HG03565 (cell line): Measurements from ENCODE around the gene RAB35.
"Not testable (repeated sequence)": the region's sequence is repeated elsewhere in the genome, so short reads cannot be mapped to it uniquely, and the experiment has no call there.

Experiments
- ATAC-seq: cut with Tn5 transposase; IDR thresholded peaks from one replicate; pipeline ENCODE4 v1.9.1; 2021; ENCODE audit warnings: mild to moderate bottlenecking, moderate library complexity; ENCODE audit not compliant: unreplicated experiment

The RAB35 gene

DNA sequence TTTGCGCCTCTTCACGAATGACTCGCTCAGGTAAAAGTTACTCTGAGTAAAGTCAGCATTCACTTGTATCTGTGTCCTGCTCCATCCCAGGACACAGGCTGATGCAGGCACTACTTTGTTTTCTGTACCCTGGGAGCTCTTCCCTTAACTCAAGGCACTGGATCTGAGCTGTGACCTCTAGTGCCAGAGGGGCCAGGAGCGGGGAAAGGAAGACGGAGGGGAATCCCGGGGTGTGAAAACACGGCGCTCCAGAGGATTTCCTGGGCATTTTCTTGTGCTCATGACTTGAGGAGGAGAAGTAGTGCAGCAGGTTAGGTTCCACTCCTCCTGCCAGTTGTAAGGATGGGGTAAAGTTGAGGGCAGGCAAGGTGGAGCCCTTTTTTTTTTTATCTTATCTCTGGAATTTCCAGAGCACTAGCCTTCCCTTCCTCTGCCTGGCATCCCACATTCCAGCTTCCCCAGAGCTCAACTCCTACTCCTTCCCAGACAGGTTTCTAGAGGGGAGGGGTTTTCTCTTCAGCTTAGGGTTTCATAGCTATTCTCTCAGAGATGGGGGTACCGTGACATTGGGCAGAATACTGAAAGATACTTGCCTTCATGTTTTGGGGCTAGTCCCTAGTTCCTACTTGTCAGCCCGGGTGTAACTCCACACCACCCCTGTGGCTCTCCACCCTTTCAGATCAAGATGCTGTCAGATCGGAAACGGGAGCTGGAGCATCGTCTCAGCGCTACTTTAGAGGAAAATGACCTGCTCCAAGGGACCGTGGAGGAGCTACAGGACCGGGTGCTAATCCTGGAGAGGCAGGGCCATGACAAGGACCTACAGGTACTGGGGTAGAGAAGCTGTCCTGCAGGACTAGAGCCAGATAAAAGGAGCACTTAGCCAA lies 52.3 kb downstream of the RAB35 start:
- no peak for ATAC-seq

DNA sequence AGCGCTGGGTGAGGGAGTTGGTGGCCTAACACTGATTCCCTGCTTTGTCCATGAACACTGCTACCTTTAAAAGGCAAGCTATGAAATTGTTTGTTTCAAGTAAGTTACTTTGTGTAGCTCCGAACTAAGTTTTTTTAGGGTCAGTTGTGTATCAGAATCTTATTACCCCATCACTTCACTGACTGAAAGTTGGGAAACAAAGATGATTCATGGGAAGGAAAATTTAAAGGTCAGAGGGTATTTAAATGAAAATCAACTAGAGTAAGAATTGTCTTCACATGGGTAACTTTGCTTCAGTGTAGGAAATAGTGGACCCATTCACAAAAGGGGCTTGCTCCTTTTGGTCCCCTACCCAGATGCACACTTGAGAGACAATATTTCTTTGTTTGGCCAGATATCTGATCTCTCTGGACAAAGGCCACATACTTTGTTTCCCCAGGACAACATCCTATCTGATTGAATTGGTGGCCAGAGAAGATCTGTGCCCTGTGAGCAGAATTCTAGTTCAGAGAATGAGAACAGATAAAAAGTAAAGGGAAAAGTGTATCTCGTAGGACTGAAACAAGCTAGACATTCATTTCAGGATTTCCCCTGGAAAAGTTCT lies 53.5 kb downstream of the RAB35 start:
- ATAC-seq: no peak

DNA sequence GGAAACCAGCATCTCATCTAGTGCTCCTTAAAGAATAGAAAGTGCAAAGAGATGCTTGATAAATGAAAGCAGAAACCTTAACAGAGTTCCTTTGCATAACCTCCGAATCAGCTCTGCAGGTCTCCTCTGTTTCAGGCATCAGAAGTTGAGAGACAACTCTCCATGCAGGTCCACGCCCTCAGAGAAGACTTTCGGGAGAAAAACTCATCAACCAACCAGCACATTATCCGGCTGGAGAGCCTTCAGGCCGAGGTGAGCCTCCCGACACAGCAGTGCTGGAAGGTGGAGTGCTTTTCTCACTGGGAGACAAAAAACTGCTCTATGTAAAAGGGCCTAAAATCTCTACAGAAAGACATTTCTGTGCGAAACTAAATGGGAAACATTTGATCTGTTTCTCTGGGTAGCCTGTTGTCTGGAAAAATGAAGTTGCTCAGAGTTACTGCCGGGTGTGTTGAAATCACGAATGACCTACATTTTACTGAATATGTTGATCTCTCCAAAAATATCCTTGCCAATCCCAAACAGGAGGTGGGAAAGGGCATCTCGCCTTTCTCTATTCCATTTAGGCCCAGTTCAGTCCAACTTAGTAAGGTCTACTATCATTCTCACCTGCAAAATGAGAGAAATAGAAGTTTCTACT lies 54.9 kb downstream of the RAB35 start:
- ATAC-seq: no peak

DNA sequence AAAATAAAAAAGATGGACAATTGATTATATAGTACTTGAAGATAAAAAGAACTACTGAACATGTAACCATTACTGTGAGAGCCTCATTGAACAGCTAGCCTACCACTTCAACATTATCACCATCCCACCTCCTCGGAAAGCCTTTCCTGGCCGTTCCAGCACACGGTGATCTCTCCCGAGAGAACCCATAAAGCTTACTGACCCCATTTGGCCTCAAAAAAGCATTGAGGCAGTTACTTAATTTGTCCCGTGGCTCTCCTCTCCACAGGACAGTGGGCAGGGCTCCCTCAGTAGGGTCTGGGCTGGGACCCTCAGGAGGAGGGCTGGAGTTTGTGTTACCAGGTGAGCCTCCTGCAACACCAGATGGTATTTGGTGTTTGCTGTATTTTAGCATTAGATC lies 55.8 kb downstream of the RAB35 start:
- ATAC-seq: no peak

DNA sequence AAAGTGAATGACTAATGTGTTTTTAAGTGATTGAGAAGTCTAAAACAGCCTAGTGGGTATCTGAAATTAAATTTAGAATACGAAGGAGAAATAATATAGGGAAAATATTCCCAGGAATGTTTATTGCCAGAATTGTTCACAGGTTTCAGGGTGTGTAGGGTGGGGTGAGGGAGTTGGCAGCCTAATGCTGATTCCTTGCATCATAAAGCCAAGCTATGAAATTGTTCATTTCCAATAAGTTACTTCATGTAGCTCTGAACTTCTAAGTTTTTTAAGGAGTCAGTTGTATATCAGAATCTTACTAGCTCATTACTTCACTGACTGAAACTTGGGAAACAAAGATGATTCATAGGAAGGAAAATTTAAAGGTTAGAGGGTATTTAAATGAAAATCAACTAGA lies 56.4 kb downstream of the RAB35 start:
- ATAC-seq: no peak

DNA sequence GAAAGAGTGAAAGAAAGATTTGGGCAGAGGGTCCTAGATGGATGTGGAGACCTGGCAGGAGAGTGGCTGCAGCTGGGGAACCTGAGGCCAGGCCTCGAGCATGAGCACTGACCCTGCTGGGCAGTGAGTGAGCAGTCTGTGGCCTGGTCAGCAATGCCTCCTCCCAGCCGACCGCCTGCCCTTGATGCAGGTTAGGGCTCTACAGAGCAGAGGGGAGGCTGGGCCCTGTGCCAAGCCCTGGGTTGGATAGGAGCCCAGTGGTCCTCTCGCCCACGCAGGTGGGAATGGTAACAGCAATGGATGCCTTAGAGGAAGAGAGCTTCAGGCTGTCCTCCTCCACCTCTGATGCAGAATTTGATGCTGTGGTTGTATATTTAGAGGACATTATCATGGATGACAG lies 59.8 kb downstream of the RAB35 start:
- ATAC-seq: no peak

DNA sequence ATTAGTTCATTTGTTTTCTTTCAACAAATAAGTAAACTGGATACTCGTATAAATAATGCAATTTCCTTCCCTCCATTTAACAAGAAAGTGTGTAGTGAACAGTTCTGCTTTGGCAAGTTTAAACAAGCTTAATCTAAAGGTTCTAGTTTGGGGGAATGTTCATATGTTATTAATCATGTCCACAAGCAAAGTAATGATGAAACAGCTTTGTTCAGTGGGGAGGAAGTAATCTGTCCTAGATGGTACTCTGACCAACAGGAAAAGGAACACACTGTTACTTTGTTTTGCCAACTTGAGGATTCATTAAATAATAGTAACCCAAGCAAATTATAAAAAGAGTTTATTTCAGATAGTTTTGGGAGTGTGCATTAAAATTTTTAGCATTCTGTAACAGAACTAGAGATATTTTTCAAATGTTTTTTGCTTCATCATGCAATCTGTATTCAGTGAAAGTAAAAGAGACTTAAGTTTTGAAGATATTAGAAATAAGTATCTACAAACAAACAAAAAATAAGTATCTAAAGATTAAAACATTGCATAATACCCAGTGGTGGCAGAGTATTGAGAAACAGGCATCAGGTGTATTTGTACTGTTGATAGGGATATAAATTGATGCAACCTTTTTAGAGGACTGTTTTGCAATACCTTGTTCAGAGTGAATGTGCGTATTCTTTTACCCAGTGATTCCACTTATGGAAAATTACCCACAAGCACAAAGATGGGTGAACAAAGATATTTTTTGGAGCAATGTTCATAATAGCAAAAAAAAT lies 61.1 kb downstream of the RAB35 start:
- no peak for ATAC-seq

DNA sequence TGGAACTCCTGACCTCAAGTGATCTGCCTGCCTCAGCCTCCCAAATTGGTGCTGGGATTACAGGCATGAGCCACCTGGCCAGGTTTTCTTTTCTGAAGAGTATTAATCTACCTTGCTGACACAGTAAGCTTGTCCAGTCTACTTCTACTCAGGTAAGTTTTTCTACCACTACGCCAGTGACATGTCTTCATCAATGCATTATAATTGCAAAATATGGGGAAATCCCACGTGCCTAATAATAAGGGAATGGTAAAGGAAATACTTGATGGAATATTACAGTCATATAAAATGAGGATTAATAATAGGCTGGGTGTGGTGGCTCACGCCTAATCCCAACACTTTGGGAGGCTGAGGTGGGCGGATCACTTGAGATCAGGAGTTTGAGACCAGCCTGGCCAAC lies 62.3 kb downstream of the RAB35 start:
- ATAC-seq: no peak

DNA sequence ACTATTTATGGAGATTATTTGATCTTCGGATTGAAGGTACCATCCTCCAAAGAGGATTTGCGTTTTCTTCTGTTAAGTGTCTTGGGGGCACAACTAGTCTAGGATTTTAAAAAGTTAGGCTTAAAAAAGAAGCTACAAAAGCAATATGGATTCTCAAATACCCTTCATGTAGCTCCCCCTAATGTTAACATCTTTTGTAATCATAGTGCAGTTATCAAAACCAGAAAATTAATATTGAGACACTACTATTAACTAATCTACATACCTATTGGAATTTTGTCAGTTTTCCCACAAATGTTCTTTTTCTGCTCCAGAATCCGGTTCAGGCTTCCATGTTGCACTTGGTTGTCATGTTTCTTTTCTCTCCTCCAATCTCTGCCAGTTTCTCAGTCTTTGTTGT lies 65.0 kb downstream of the RAB35 start:
- ATAC-seq: no peak

DNA sequence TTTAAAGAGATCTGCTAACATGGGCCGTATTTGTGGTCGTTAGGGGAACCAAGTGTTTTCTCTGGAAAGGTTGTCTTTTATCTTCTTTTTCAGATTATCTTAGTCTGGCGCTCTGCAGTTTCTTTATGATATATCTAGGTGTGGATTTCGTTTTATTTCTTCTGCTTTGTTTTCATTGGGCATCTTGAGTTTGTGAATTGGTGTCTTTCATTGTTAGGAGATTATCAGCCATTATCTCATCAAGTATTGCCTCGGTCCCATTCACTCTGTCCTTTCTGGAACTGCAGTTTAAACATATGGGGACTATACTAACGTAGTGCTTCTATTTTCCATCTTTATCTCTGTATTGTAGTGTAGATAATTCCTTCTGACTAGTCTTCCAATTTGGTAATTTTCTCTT lies 67.1 kb downstream of the RAB35 start:
- no peak for ATAC-seq

DNA sequence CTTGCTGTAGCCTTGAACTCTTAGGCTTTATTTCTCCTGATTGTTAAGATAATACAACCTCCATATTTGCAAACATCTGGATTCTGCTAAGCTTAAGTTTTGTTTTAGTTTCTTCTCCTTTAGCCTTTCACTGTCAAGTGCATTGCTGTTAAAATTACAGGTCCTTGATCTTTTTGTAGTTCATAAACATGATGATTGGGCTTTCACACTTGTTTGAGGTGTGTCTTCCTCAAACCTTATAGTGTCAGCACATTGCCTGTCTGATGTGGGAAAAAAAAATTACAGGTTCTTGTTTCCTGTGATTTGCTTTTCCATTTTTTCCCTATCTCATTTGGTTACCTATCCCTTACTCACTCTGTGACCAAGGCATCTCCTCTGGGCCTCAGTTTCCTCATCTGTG lies 68.3 kb downstream of the RAB35 start:
- ATAC-seq: no peak

DNA sequence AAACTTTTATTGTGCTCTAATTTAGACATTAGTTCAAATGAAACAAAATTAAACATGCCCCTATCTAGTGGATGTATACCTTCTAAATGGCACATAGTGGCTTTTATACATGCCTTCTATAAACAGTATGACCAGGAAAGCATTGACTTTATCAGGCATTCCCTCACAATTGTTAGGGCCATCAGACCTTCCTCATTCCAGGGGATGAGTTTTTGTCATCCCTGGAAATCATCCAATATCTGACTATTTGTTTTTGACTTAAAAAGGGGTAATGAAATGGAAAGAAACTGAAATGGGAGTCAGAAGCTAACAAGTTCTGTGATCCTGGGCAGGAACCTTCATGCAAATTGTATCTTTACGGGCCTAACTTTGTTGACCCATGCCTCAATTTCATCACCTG lies 69.5 kb downstream of the RAB35 start:
- no peak for ATAC-seq

DNA sequence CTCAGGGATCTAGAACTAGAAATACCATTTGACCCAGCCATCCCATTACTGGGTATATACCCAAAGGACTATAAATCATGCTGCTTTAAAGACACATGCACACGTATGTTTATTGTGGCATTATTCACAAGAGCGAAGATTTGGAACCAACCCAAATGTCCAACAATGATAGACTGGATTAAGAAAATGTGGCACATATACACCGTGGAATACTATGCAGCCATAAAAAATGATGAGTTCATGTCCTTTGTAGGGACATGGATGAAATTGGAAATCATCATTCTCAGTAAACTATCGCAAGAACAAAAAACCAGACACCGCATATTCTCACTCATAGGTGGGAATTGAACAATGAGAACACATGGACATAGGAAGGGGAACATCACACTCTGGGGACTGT lies 71.2 kb downstream of the RAB35 start:
- not testable (repeated sequence) for ATAC-seq
